ENCODE measurements around the gene GCG. TPM values are rescaled to one million over a fixed set of nuclear protein-coding genes. Genes with fewer than 3 reads are reported as not detected.

Gene GCG
- total and polyA plus RNA-seq, 2 of the 8 experiments (the other 6 are each of a cell fraction or from before 2014, with no cell fraction given) = not detected

DNA sequence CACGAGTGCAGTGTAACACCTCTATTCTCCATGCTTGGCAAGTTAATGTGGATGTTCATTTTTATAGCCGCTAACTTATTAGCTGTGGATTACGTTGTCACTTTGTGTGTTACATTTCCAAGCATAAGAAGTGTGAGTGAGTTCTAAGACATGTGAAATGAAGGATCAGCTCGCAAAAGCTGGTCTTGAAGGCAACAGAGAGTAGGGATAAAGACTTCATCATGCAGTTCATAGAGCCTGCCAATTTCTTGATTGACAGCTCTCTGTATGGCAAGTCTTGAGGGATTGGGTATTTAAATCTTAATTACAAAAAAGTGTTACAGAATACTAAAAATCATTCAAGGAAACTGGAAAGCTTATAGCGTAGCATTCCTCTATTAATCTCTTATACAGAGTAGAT is 52.2 kb downstream of the GCG start (continued):
- TF ChIP-seq, protein P1, sequence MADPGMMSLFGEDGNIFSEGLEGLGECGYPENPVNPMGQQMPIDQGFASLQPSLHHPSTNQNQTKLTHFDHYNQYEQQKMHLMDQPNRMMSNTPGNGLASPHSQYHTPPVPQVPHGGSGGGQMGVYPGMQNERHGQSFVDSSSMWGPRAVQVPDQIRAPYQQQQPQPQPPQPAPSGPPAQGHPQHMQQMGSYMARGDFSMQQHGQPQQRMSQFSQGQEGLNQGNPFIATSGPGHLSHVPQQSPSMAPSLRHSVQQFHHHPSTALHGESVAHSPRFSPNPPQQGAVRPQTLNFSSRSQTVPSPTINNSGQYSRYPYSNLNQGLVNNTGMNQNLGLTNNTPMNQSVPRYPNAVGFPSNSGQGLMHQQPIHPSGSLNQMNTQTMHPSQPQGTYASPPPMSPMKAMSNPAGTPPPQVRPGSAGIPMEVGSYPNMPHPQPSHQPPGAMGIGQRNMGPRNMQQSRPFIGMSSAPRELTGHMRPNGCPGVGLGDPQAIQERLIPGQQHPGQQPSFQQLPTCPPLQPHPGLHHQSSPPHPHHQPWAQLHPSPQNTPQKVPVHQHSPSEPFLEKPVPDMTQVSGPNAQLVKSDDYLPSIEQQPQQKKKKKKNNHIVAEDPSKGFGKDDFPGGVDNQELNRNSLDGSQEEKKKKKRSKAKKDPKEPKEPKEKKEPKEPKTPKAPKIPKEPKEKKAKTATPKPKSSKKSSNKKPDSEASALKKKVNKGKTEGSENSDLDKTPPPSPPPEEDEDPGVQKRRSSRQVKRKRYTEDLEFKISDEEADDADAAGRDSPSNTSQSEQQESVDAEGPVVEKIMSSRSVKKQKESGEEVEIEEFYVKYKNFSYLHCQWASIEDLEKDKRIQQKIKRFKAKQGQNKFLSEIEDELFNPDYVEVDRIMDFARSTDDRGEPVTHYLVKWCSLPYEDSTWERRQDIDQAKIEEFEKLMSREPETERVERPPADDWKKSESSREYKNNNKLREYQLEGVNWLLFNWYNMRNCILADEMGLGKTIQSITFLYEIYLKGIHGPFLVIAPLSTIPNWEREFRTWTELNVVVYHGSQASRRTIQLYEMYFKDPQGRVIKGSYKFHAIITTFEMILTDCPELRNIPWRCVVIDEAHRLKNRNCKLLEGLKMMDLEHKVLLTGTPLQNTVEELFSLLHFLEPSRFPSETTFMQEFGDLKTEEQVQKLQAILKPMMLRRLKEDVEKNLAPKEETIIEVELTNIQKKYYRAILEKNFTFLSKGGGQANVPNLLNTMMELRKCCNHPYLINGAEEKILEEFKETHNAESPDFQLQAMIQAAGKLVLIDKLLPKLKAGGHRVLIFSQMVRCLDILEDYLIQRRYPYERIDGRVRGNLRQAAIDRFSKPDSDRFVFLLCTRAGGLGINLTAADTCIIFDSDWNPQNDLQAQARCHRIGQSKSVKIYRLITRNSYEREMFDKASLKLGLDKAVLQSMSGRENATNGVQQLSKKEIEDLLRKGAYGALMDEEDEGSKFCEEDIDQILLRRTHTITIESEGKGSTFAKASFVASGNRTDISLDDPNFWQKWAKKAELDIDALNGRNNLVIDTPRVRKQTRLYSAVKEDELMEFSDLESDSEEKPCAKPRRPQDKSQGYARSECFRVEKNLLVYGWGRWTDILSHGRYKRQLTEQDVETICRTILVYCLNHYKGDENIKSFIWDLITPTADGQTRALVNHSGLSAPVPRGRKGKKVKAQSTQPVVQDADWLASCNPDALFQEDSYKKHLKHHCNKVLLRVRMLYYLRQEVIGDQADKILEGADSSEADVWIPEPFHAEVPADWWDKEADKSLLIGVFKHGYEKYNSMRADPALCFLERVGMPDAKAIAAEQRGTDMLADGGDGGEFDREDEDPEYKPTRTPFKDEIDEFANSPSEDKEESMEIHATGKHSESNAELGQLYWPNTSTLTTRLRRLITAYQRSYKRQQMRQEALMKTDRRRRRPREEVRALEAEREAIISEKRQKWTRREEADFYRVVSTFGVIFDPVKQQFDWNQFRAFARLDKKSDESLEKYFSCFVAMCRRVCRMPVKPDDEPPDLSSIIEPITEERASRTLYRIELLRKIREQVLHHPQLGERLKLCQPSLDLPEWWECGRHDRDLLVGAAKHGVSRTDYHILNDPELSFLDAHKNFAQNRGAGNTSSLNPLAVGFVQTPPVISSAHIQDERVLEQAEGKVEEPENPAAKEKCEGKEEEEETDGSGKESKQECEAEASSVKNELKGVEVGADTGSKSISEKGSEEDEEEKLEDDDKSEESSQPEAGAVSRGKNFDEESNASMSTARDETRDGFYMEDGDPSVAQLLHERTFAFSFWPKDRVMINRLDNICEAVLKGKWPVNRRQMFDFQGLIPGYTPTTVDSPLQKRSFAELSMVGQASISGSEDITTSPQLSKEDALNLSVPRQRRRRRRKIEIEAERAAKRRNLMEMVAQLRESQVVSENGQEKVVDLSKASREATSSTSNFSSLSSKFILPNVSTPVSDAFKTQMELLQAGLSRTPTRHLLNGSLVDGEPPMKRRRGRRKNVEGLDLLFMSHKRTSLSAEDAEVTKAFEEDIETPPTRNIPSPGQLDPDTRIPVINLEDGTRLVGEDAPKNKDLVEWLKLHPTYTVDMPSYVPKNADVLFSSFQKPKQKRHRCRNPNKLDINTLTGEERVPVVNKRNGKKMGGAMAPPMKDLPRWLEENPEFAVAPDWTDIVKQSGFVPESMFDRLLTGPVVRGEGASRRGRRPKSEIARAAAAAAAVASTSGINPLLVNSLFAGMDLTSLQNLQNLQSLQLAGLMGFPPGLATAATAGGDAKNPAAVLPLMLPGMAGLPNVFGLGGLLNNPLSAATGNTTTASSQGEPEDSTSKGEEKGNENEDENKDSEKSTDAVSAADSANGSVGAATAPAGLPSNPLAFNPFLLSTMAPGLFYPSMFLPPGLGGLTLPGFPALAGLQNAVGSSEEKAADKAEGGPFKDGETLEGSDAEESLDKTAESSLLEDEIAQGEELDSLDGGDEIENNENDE (IDR thresholded peaks at IDR 0.05; ENCODE audit: insufficient replicate concordance, low read length) = no peak
- TF ChIP-seq BCL11A (IDR thresholded peaks at IDR 0.05; ENCODE audit: low read depth in 2 of 2, low read length in 2 of 2) = no peak
- TF ChIP-seq TAF1 (IDR thresholded peaks at IDR 0.05; ENCODE audit: low read depth, low read length) = no peak
- no peak for TF ChIP-seq CBX5 (IDR thresholded peaks at IDR 0.05; ENCODE audit: low read depth, low read length)
- no peak for TF ChIP-seq EGR1 (IDR thresholded peaks at IDR 0.05; ENCODE audit: borderline replicate concordance, low read depth, low read length)
- TF ChIP-seq HDAC6 (IDR thresholded peaks at IDR 0.05; ENCODE audit: low read depth, low read length) = no peak
- no peak for TF ChIP-seq GTF2F1 (IDR thresholded peaks at IDR 0.05; ENCODE audit: borderline replicate concordance, low read depth, low read length)
- TF ChIP-seq SIN3A (conservative IDR thresholded peaks at IDR 0.05 in 1 of 2, IDR thresholded peaks at IDR 0.05 in 1 of 2; ENCODE audit: low read depth in 1 of 2, low read length in 2 of 2) = no peak
- no peak for TF ChIP-seq SUZ12 (IDR thresholded peaks at IDR 0.05; ENCODE audit: low read length)
- TF ChIP-seq YY1 (IDR thresholded peaks at IDR 0.05; ENCODE audit: low read depth, low read length) = no peak
- no peak for TF ChIP-seq SRF (IDR thresholded peaks at IDR 0.05; ENCODE audit: low read depth, low read length)
- TF ChIP-seq POLR2AphosphoS5 (IDR thresholded peaks at IDR 0.05; ENCODE audit: low read depth, low read length) = no peak

Data from H1 (cell line).